Measurements from ENCODE around the gene ARFGAP1.

DNA sequence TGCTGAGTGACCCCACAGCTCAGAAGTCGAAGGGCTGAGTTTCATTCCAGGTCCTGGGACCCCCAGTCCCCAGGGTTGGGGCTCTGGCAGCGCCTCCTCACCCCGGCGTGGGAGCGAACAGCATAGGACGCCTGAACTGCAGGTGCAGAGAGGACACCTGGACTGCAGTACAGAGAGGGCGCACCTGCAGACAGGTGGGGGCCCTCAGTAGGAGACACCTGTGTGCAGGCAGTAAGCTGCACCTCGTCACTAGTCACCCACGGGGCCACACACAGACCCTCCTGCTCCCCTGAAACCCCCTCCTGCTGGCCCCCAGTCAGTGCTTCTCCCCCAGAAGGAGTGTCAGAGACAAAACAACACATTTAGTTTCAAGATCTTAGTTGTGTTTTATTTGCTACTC, 9.8 kb upstream of the ARFGAP1 start:
- TF ChIP-seq CTCF (IDR thresholded peaks at IDR 0.05) (no peak), POLR2A (IDR thresholded peaks at IDR 0.05) (no peak)

All from uterus (tissue), 2 donors.